GM21526 (cell line): Measurements from ENCODE around the gene PRDM10.
"Not testable (repeated sequence)": the region's sequence is repeated elsewhere in the genome, so short reads cannot be mapped to it uniquely, and the experiment has no call there.

Source experiments
- ATAC-seq: cut with Tn5 transposase; IDR thresholded peaks from one replicate; pipeline ENCODE4 v1.9.1; 2021; ENCODE audit warnings: moderate library complexity; ENCODE audit not compliant: unreplicated experiment, low FRiP score

The PRDM10 gene

GRCh38 chr11:129918361-129918760 is 84.3 kb downstream of the PRDM10 start:
- ATAC-seq, result no peak

GRCh38 chr11:129917231-129917630 is 85.4 kb downstream of the PRDM10 start:
- no peak for ATAC-seq

GRCh38 chr11:129911298-129911697 is 91.3 kb downstream of the PRDM10 start:
- no peak for ATAC-seq

- no peak for ATAC-seq
Measured at GRCh38 chr11:129910360-129910759, 92.3 kb downstream of the PRDM10 start.

GRCh38 chr11:129905402-129905801 is 97.2 kb downstream of the PRDM10 start:
- no peak for ATAC-seq

- no peak for ATAC-seq
Measured at GRCh38 chr11:129896062-129896461, 106.6 kb downstream of the PRDM10 start.

- ATAC-seq, result peak; percentile 94
Measured at GRCh38 chr11:129895126-129896041, 107.3 kb downstream of the PRDM10 start, which contains the start of gene NFRKB. NFRKB (minus strand) TSS chr11:129895578; CDS start chr11:129892849, 2,729 bp downstream.

GRCh38 chr11:129894278-129895125 is 108.1 kb downstream of the PRDM10 start:
- ATAC-seq, result peak; percentile 26

- ATAC-seq, result no peak
Measured at GRCh38 chr11:129888451-129888850, 114.2 kb downstream of the PRDM10 start.

GRCh38 chr11:129885381-129885780 is 117.3 kb downstream of the PRDM10 start:
- ATAC-seq, result no peak

GRCh38 chr11:129884581-129884980 is 118.1 kb downstream of the PRDM10 start:
- no peak for ATAC-seq

GRCh38 chr11:129881570-129882170 is 121.0 kb downstream of the PRDM10 start:
- no peak for ATAC-seq

- no peak for ATAC-seq
Measured at GRCh38 chr11:129880311-129880710, 122.3 kb downstream of the PRDM10 start.

GRCh38 chr11:129871914-129872313 is 130.7 kb downstream of the PRDM10 start:
- no peak for ATAC-seq

GRCh38 chr11:129868626-129869025 is 134.0 kb downstream of the PRDM10 start:
- not testable (repeated sequence) for ATAC-seq

GRCh38 chr11:129866311-129866710 is 136.3 kb downstream of the PRDM10 start:
- ATAC-seq, result no peak

- ATAC-seq, result no peak
Measured at GRCh38 chr11:129865701-129866100, 136.9 kb downstream of the PRDM10 start.

GRCh38 chr11:129864811-129865210 is 137.8 kb downstream of the PRDM10 start:
- ATAC-seq, result no peak

- ATAC-seq, result no peak
Measured at GRCh38 chr11:129861702-129862522, 140.7 kb downstream of the PRDM10 start.

GRCh38 chr11:129856036-129856435 is 146.6 kb downstream of the PRDM10 start:
- no peak for ATAC-seq
